GM03348 (cell line): ENCODE data around the gene ALOX5AP.

Source experiments
- DNase-seq: peaks from one replicate; pipeline ENCODE4 v3.0.0; 2012; ENCODE audit warnings: low spot score

The ALOX5AP gene

GRCh38 chr13:30714629-30715371 is 20.5 kb upstream of the ALOX5AP start:
- no peak for DNase-seq

- no peak for DNase-seq
Observed at GRCh38 chr13:30715372-30715756, 20.0 kb upstream of the ALOX5AP start.

GRCh38 chr13:30715837-30716236 is 19.5 kb upstream of the ALOX5AP start:
- no peak for DNase-seq

GRCh38 chr13:30718661-30719524 is 16.4 kb upstream of the ALOX5AP start:
- DNase-seq = peak; percentile 88

- no peak for DNase-seq
Observed at GRCh38 chr13:30719525-30719914, 15.8 kb upstream of the ALOX5AP start.

- DNase-seq = peak; percentile 50
Observed at GRCh38 chr13:30720172-30720869, 15.0 kb upstream of the ALOX5AP start.

GRCh38 chr13:30721936-30722335 is 13.4 kb upstream of the ALOX5AP start:
- DNase-seq = no peak

- no peak for DNase-seq
Observed at GRCh38 chr13:30722361-30722760, 13.0 kb upstream of the ALOX5AP start.

GRCh38 chr13:30724778-30725177 is 10.6 kb upstream of the ALOX5AP start:
- no peak for DNase-seq

GRCh38 chr13:30725326-30726085 is 9.8 kb upstream of the ALOX5AP start:
- no peak for DNase-seq

- DNase-seq = no peak
Observed at GRCh38 chr13:30726192-30726591, 9.2 kb upstream of the ALOX5AP start.

- no peak for DNase-seq
Observed at GRCh38 chr13:30727491-30728355, 7.6 kb upstream of the ALOX5AP start.

- no peak for DNase-seq
Observed at GRCh38 chr13:30729801-30730200, 5.5 kb upstream of the ALOX5AP start.

GRCh38 chr13:30730526-30730925 is 4.8 kb upstream of the ALOX5AP start:
- no peak for DNase-seq

GRCh38 chr13:30731361-30732045 is 3.8 kb upstream of the ALOX5AP start:
- DNase-seq = no peak

GRCh38 chr13:30732046-30732390 is 3.3 kb upstream of the ALOX5AP start:
- no peak for DNase-seq

- DNase-seq = peak; percentile 42
Observed at GRCh38 chr13:30734439-30734838, 904 bp upstream of the ALOX5AP start.

- DNase-seq = no peak
Observed at GRCh38 chr13:30735872-30736175, 481 bp downstream of the ALOX5AP start.

- no peak for DNase-seq
Observed at GRCh38 chr13:30736461-30737320, 1.3 kb downstream of the ALOX5AP start.
